Epithelial cell of proximal tubule (primary cell): ENCODE measurements around the gene PDZD7. TPM values are rescaled to one million over a fixed set of nuclear protein-coding genes. Genes with fewer than 3 reads are reported as not detected.

ENCODE experiments used
- DNase-seq: peaks from one replicate; pipeline ENCODE4 v3.0.0-alpha.2; 2011; ENCODE audit warnings: low read depth
- H3K4me3 ChIP-seq: 2 replicates; pipeline ENCODE4 v1.5.1; 2011; ENCODE audit warnings: low read depth, mild to moderate bottlenecking, low read length
- total RNA-seq: library from RNA; depleted of rRNA; stranded (reverse); fragments of >200 nt; gene quantifications from 2 replicates; pipeline ENCODE4 v1.2.3, GENCODE V29; 2015
- TF ChIP-seq, protein P1 (sequence below): conservative IDR thresholded peaks from 2 replicates; pipeline ENCODE4 v1.5.1; 2012; ENCODE audit warnings: low read depth, mild to moderate bottlenecking, low read length

Gene PDZD7
- total RNA-seq, 1 donor from 2014 or later = 6.6 TPM

- TF ChIP-seq, protein P1, sequence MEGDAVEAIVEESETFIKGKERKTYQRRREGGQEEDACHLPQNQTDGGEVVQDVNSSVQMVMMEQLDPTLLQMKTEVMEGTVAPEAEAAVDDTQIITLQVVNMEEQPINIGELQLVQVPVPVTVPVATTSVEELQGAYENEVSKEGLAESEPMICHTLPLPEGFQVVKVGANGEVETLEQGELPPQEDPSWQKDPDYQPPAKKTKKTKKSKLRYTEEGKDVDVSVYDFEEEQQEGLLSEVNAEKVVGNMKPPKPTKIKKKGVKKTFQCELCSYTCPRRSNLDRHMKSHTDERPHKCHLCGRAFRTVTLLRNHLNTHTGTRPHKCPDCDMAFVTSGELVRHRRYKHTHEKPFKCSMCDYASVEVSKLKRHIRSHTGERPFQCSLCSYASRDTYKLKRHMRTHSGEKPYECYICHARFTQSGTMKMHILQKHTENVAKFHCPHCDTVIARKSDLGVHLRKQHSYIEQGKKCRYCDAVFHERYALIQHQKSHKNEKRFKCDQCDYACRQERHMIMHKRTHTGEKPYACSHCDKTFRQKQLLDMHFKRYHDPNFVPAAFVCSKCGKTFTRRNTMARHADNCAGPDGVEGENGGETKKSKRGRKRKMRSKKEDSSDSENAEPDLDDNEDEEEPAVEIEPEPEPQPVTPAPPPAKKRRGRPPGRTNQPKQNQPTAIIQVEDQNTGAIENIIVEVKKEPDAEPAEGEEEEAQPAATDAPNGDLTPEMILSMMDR = peak; percentile 69
- DNase-seq = no peak
- peak within 1 kb of the TSS; percentile 75 for H3K4me3 ChIP-seq
Measured at GRCh38 chr10:100969187-100970075, 61.5 kb downstream of the PDZD7 start, which contains the start of gene SEMA4G. Gene SEMA4G (plus strand): TSS chr10:100969504. CDS start chr10:100972913, 3,409 bp downstream.

DNA sequence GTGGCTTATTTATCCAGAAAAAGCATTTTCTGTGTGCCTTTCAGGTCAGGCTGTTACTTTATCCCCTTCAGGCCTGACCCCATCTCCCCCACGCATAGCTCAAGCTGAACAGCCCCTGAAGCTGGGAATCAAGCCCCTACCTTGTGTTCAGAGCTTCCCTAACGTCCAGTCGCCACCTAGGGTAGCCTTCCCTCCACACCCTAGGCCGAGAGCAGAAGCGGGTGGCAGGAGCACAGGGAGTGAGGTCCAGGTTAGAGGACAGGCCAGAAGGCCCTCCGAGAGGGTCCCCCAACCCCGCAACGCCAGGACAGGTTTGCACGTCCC is 62.1 kb downstream of the PDZD7 start:
- peak overlapping the region; percentile 75 for H3K4me3 ChIP-seq
- DNase-seq = no peak
- TF ChIP-seq, protein P1 = no peak

DNA sequence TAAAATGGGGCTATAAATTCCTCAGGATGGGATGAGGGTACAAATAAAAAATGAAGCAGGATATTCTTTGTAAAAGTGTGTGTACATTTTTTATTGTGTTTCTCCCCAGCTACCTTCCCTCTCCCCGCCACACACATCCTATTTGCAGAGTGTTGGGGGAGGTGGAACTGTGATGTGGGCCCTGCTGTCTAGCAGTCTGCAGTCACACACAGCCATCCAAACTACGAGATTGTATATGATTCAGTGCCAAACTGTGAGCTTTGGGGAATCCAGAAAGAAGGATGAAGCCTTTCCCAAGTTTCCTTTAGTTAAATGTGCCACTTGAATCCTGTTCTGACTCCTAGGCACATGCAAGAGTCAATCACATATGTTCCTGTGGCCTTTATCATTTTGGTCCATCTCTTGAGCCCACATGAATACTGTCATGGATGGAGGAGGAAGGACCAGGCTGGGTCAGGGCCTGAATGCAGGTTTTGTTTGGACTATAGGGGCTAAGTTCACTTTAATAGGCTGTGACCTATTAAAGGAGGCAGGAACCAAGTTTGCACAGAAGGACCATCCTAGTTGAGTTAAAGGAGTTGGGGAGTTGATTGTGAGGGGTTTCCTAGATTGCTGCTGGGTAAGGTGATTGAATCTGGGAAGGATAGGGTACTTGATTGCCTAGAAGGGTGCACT is 62.7 kb downstream of the PDZD7 start:
- peak overlapping the region; percentile 75 for H3K4me3 ChIP-seq
- TF ChIP-seq, protein P1 = no peak
- no peak for DNase-seq

GRCh38 chr10:100967332-100967731 is 63.6 kb downstream of the PDZD7 start:
- TF ChIP-seq, protein P1 = no peak
- H3K4me3 ChIP-seq = no peak overlapping the region
- no peak for DNase-seq

DNA sequence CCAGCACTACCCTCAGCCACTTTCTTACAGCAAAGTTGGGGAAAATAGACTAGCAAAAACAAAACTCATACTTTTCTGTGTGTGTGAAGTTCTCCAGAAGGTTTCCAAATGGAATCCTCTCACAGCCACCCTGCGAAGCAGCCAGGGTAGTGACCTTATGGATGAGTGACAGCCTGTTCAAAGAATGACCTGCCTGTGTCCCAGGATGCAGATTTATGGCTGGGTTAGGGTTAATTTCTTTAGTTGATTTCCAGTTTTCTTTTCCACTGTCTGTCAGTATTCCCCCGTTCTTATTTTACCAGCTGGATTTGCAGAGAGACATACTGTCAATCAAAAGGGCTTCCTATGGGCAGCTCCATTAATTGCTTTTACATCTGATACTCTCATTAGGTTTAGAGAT is 64.0 kb downstream of the PDZD7 start:
- TF ChIP-seq, protein P1 = no peak
- H3K4me3 ChIP-seq = no peak overlapping the region
- no peak for DNase-seq

DNA sequence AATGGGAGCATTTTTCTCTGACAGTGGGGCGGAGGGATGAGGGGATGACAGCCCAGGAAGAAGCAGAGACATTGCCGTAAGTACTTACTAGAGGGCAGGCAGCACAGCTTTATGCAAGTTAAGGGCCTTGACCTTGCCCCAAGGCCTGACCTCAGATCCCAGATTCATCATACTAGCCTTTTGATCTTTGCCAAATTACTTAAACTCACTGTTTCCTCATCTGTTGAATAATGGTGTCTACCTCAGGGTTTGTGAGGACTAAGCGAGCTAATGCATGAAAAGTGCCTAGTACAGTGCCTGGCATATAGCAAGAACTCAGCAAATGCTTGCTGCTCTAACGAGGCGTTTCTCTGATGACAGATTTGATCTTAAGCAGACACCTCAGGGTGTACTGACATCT is 65.1 kb downstream of the PDZD7 start:
- H3K4me3 ChIP-seq = no peak overlapping the region
- TF ChIP-seq, protein P1 = no peak
- DNase-seq = no peak
